Activated gamma-delta T cell treated with Interleukin-2 at 50 U/mL for 16 hours (primary cell): ENCODE results near the gene ARL15.
"Not testable (repeated sequence)": the region's sequence is repeated elsewhere in the genome, so short reads cannot be mapped to it uniquely, and the experiment has no call there.

Experiments
- DNase-seq: peaks from one replicate; pipeline ENCODE4 v3.0.0-alpha.2; 2020

The ARL15 gene

DNA sequence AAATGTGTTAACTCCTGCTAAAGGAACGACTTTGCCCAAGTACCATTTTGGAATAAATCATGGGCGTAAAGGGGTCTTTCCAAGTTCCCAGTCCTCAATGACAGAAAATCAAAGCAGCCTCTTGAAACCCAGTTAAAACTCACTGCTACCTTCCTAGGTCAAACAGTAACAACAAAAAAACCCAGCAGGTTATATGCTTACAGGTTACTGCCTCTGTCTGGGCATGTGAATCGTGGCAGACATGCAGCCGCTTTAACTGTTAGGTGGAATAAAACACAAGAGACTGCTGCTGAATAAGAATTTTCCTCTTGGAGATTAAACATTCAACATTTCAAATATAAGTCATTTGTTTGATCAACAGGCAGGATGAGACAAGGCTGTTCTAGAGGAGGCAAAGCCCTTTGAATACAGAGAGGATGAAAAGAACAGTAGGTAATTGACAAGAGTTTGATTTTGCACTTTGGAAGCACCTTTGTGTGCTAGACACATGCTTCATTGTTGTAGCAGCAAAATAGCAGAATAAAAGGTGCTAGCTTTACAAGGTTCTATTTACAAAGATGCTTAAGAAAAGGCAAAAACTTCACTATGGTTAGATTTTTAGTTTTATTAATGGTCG, 430.6 kb downstream of the ARL15 start:
- DNase-seq: no peak

DNA sequence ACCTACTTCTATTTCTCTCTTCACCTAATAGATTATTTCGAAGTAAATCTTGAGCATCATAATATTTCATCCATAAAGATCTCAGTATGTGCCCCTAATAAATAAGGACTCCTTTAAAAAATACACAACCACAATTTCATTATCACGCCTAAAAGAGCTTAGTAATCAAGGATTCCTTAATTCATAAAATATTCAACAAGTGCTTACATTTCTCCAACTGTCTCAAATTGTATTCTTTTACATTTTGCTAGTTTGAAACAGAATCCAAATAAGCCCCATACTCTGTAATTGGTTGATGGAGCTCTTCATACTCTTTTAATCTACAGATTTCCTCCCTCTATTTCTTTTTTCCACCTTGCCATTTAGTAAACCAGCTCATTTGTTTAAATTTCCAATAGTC, 432.4 kb downstream of the ARL15 start:
- no peak for DNase-seq

DNA sequence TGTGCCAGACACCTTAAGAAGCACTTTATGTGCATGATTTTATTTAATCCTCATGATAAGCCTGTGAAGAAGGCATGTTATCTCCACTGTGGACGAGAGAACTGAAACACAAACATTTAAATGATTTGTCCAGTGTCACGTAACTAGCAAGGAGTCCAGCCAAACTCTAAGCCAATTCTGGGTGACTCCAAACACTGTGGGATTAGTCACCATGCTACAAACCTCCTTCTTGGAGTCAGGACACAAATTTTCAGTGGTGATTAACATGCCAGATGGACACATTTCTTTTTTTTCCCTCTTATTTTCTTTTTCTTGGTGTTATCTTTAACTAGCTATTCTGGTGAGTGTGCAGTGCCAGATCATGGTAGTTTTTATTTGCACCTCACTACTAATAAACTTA, 433.1 kb downstream of the ARL15 start:
- DNase-seq: no peak

DNA sequence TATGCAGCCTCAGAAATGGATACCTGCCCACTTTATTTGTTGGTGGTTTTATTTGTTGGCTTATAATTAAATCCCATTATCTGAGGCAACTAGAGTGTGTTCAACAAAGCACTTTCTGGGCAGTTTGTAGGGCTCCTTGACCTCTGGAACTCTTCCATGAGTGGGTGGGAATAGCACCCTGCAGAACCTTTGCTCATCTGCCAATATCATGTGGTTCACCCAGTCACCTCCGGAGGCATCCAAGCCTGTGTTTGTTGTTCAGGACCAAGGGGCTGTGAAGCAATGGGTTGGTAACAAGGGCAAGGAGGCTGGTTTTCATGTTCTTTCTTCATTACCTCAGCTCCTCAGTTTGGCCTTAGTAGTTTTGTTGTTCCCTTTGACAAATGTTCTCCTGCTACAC, 436.0 kb downstream of the ARL15 start:
- DNase-seq: no peak

DNA sequence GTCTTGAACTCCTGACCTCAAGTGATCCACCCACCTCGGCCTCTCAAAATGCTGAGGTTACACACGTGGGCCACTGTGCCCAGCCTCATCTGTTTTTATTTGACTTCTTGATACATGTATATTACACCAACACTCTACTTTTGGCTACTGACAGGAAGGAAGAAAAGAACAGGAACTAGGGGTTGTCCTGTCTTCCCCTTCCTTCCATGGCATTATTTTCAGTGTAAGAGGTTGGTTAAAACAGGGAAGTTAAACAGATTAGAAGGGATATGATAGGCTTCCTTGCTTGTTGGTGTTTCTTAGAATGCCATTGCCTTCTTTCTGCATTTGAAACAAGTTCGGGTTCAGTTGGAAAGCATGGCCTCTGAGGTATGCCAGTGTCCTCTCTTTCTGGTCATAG, 437.1 kb downstream of the ARL15 start:
- DNase-seq: no peak

DNA sequence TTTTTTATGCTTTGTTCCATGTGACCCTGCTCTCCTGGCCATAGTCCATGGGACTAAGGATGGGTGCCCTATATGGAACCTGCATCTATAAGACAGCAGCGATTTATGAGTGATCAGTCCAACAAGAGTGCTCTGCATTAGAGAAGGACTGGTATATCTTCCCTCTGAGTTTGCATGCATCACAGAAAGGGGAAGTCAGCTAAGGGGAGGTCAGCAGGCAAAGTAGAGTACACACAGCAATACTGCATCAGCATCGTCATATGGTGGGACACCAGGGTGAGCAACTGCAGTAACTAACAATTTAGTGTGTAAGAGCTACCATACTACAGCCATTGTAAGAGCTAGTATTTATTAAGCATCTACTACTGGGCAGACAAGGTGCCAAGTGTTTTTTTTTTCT, 438.6 kb downstream of the ARL15 start:
- no peak for DNase-seq

DNA sequence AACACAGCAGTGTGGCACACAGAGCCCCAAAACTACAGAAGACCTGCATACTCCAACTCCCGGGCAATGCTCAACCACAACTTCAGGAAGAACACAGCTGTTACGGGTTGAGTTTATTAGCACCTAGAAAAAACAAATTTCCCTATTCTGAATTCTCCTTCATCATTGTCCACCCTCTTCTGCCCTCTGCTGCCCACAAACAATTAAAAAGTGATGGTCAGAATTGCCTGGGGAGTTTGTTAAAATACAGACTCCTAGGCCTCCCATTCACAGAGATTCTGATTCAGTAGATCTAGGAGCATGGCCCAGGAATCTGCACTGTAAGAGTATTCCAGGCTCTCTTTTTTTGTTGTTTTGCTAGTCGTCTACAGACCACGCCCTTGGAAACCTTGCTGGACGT, 439.3 kb downstream of the ARL15 start:
- no peak for DNase-seq

DNA sequence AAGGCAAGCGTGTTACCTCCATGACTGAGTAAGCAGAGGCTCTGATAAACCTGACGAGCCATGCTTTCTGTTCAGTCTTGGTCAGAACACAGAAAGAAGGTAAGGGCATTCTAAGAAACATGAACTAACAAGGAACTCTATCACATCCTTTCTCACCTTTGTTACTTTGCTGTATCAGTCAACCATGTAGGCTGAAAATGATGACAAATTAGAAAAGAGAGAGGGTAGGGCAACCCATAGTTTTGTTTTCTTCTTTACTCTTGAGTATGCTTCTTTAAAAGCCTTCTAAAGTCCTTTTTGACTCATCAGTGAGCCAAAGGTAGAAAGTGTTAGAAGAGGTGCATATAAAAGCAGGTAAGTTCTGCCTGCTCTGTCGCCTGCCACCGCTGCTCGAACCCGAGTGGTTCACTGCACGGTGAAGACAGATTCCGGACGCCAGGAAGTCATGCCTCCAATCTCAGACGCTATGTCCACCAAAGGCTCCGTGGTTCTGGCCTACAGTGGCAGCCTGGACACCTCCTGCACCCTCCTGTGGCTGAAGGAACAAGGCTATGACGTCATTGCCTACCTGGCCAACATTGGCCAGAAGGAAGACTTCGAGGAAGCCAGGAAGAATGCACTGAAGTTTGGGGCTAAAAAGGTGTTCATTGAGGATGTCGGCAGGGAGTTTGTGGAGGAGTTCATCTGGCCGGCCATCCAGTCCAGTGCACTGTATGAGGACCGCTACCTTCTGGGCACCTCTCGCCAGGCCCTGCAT, 451.5 kb downstream of the ARL15 start:
- DNase-seq: no peak

DNA sequence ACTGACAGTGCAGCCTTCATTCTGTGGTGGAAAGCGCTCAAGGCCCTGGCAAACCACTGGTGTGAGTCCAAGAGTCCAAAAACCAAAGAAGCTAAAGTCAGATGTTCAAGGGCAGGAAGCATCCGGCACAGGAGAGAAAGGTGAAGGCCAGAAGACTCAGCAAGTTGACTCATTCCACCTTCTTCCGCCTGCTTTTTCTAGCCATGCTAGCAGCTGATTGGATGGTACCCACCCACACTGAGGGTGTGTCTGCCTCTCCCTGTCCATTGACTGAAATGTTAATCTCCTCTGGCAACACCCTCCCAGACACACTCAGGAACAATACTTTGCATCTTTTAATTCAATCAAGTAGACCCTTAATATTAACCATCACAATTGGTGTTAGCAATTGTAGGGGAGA, 453.9 kb downstream of the ARL15 start:
- no peak for DNase-seq

DNA sequence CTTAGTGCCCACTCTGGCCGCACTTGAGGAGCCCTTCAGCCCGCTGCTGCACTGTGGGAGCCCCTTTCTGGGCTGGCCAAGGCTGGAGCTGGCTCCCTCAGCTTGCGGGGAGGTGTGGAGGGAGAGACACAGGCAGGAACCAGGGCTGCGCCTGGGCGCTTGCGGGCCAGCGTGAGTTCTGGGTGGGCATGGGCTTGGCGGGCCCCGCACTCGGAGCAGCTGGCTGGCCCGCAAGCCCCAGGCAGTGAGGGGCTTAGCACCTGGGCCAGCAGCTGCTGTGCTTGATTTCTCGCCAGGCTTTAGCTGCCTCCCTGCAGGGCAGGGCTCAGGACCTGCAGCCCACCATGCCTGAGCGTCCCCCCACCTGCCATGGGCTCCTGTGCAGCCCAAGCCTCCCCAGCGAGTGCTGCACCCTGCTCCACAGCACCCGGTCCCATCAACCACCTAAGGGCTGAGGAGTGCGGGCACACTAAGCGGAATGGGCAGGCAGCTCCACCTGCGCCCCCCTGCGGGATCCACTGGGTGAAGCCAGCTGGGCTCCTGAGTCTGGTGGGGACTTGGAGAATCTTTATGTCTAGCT, 473.4 kb downstream of the ARL15 start:
- DNase-seq: not testable (repeated sequence)

DNA sequence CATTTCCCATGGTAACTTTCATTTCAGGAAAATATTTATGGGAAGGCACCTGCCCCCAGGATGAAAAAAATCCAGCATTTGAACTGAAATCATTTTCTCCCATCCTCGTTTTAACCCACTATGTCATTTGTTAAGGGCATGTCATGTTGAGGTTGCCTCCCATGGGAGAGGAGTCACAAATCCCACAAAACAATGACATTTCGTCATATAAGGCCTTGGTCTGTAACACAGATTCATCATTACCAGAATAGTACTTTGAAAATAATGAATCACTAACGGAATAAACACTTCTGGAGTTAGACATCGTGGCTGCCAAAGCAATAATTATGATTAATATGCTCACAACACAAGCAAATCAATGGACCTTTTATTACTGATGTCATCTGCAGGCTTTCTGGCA, 475.9 kb downstream of the ARL15 start:
- no peak for DNase-seq
